Glomerular visceral epithelial cell (primary cell): ENCODE measurements around the gene WASHC1.
"Not testable (repeated sequence)": the region's sequence is repeated elsewhere in the genome, so short reads cannot be mapped to it uniquely, and the experiment has no call there.

Experiments used
- DNase-seq: peaks from one replicate; pipeline ENCODE4 v3.0.0-alpha.2; 2016; ENCODE audit errors: extremely low spot score

The WASHC1 gene

DNA sequence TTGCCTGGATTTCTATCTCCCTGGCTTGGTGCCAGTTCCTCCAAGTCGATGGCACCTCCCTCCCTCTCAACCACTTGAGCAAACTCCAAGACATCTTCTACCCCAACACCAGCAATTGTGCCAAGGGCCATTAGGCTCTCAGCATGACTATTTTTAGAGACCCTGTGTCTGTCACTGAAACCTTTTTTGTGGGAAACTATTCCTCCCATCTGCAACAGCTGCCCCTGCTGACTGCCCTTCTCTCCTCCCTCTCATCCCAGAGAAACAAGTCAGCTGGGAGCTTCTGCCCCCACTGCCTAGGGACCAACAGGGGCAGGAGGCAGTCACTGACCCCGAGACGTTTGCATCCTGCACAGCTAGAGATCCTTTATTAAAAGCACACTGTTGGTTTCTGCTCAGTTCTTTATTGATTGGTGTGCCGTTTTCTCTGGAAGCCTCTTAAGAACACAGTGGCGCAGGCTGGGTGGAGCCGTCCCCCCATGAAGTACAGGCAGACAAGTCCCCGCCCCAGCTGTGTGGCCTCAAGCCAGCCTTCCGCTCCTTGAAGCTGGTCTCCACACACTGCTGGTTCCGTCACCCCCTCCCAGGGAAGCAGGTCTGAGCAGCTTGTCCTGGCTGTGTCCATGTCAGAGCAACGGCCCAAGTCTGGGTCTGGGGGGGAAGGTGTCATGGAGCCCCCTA, 15.0 kb downstream of the WASHC1 start:
- DNase-seq, result not testable (repeated sequence)

DNA sequence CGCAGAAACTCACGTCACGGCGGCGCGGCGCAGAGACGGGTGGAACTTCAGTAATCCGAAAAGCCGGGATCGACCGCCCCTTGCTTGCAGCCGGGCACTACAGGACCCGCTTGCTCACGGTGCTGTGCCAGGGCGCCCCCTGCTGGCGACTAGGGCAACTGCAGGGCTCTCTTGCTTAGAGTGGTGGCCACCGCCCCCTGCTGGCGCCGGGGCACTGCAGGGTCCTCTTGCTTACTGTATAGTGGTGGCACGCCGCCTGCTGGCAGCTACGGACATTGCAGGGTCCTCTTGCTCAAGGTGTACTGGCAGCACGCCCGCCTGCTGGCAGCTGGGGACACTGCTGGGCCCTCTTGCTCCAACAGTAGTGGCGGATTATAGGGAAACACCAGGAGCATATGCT, 18.1 kb downstream of the WASHC1 start:
- DNase-seq, result not testable (repeated sequence)

DNA sequence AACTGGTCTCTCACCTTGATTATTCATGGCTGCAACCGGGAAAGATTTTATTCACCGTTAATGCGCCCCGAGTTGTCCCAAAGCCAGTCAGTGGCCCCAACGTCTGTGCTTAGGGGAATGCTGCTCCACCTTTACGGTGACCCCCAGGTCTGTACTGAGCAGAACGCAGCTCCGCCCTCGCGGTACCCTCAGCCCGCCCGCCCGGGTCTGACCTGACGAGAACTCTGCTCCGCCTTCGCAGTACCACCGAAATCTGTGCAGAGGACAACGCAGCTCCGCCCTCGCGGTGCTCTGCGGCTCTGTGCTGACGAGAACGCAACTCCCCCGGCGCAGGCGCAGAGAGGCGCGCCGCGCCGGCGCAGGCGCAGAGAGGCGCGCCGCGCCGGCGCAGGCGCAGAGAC, 18.6 kb downstream of the WASHC1 start:
- DNase-seq, result not testable (repeated sequence)

DNA sequence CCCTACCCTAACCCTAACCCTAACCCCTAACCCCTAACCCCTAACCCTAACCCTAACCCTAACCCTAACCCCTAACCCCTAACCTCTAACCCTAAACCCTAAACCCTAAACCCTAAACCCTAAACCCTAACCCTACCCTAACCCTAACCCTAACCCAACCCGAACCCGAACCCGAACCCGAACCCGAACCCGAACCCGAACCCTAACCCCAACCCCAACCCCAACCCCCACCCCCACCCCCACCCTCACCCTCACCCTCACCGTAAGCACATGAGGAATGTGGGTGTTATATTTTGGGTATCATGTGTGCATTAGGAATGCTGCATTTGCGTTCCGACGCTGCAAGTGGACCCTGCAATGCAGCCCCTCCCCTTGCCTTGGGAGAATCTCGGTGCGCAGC, 19.0 kb downstream of the WASHC1 start:
- DNase-seq, result not testable (repeated sequence)
